Activated T-cell treated with anti-CD3 and anti-CD28 coated beads, Interleukin-2, amount 50 U/mL, for 48 hours (primary cell): ENCODE measurements around the gene PLSCR3.

Source experiments
- DNase-seq, 2 experiments: peaks; one replicate each; pipeline ENCODE4 v3.0.0-alpha.2; 2020

Gene PLSCR3

GRCh38 chr17:7394452-7395191 is at the start of gene PLSCR3:
Gene PLSCR3, minus strand, starts transcription at chr17:7394525. Its CDS starts 415 bp downstream, at chr17:7394110.
- DNase-seq: peak; percentile 90 to 93

- DNase-seq: no peak
Measured at GRCh38 chr17:7443499-7444485, 49.5 kb upstream of the PLSCR3 start.

- no peak for DNase-seq
Measured at GRCh38 chr17:7442142-7442541, 47.8 kb upstream of the PLSCR3 start.

GRCh38 chr17:7441266-7441665 is 46.9 kb upstream of the PLSCR3 start:
- DNase-seq: no peak

- peak; percentile 39 to 58 for DNase-seq
Measured at GRCh38 chr17:7440834-7441195, 46.5 kb upstream of the PLSCR3 start.

GRCh38 chr17:7440113-7440833 is 45.9 kb upstream of the PLSCR3 start:
- DNase-seq: peak; percentile 60 to 68

GRCh38 chr17:7439462-7440112 is 45.3 kb upstream of the PLSCR3 start, which contains the start of gene FGF11:
Gene FGF11, plus strand, starts transcription at chr17:7439512. Its CDS starts 109 bp downstream, at chr17:7439621.
- peak; percentile 31 to 40 for DNase-seq

GRCh38 chr17:7438656-7439460 is 44.5 kb upstream of the PLSCR3 start:
- no peak for DNase-seq

GRCh38 chr17:7437950-7438614 is 43.8 kb upstream of the PLSCR3 start:
- peak; percentile 72 to 79 for DNase-seq

GRCh38 chr17:7437369-7437863 is 43.1 kb upstream of the PLSCR3 start:
- no peak for DNase-seq

GRCh38 chr17:7436556-7437368 is 42.4 kb upstream of the PLSCR3 start:
- peak; percentile 82 to 91 for DNase-seq

GRCh38 chr17:7435676-7436555 is 41.6 kb upstream of the PLSCR3 start:
- DNase-seq: peak; percentile 81 to 83

- DNase-seq: no peak
Measured at GRCh38 chr17:7432296-7432695, 38.0 kb upstream of the PLSCR3 start.

GRCh38 chr17:7431231-7431630 is 36.9 kb upstream of the PLSCR3 start:
- no peak for DNase-seq

GRCh38 chr17:7429722-7430121 is 35.4 kb upstream of the PLSCR3 start:
- DNase-seq: no peak

GRCh38 chr17:7428557-7428956 is 34.2 kb upstream of the PLSCR3 start, which contains the start of gene SPEM3:
Gene SPEM3, plus strand, starts transcription at chr17:7428857. Its CDS starts 46 bp downstream, at chr17:7428903.
- DNase-seq: no peak

- no peak for DNase-seq
Measured at GRCh38 chr17:7427549-7427948, 33.2 kb upstream of the PLSCR3 start.

- DNase-seq: no peak
Measured at GRCh38 chr17:7426896-7427489, 32.7 kb upstream of the PLSCR3 start.
